Skin of body (tissue), 2 donors: ENCODE results near the gene ADORA2B. TPM values are rescaled to one million over a fixed set of nuclear protein-coding genes. Genes with fewer than 3 reads are reported as not detected.

Experiments
- DNase-seq: peaks from one replicate; lab custom pipeline; 2025; lab: John Stamatoyannopoulos, UW
- total RNA-seq: library from RNA; depleted of rRNA; stranded (reverse); fragments of >200 nt; gene quantifications from one replicate; pipeline ENCODE4 v1.2.3, GENCODE V29; 2014

The ADORA2B gene
- total RNA-seq, 1 donor from 2014 or later: 11.2 TPM

- no peak for DNase-seq
Observed at GRCh38 chr17:15952916-15953790, 8.2 kb downstream of the ADORA2B start.

- no peak for DNase-seq
Observed at GRCh38 chr17:15954222-15954621, 9.3 kb downstream of the ADORA2B start.

GRCh38 chr17:15955793-15956541 is 11.0 kb downstream of the ADORA2B start:
- DNase-seq: no peak

GRCh38 chr17:15957206-15957605 is 12.3 kb downstream of the ADORA2B start:
- no peak for DNase-seq

GRCh38 chr17:15957608-15958307 is 12.8 kb downstream of the ADORA2B start:
- no peak for DNase-seq

- DNase-seq: no peak
Observed at GRCh38 chr17:15958484-15958854, 13.5 kb downstream of the ADORA2B start.

- DNase-seq: no peak
Observed at GRCh38 chr17:15963670-15964110, 18.8 kb downstream of the ADORA2B start.

GRCh38 chr17:15965528-15965927 is 20.6 kb downstream of the ADORA2B start:
- DNase-seq: no peak

- DNase-seq: no peak
Observed at GRCh38 chr17:15966183-15966878, 21.4 kb downstream of the ADORA2B start.

GRCh38 chr17:15966879-15967248 is 21.9 kb downstream of the ADORA2B start:
- DNase-seq: no peak

- no peak for DNase-seq
Observed at GRCh38 chr17:15967706-15968399, 22.9 kb downstream of the ADORA2B start.

GRCh38 chr17:15969463-15969862 is 24.5 kb downstream of the ADORA2B start:
- no peak for DNase-seq

- DNase-seq: no peak
Observed at GRCh38 chr17:15970500-15970899, 25.6 kb downstream of the ADORA2B start.

- DNase-seq: no peak
Observed at GRCh38 chr17:15971098-15971678, 26.3 kb downstream of the ADORA2B start.

- no peak for DNase-seq
Observed at GRCh38 chr17:15971882-15972281, 27.0 kb downstream of the ADORA2B start.

- DNase-seq: no peak
Observed at GRCh38 chr17:15972497-15972951, 27.6 kb downstream of the ADORA2B start.

GRCh38 chr17:15973016-15973415 is 28.1 kb downstream of the ADORA2B start:
- DNase-seq: no peak

GRCh38 chr17:15973834-15974233 is 28.9 kb downstream of the ADORA2B start:
- DNase-seq: no peak

- no peak for DNase-seq
Observed at GRCh38 chr17:15977894-15978293, 33.0 kb downstream of the ADORA2B start.

- no peak for DNase-seq
Observed at GRCh38 chr17:15978606-15979005, 33.7 kb downstream of the ADORA2B start.
